H1 (cell line): ENCODE measurements around the gene TWF2. TPM values are rescaled to one million over a fixed set of nuclear protein-coding genes. Genes with fewer than 3 reads are reported as not detected.

ENCODE experiments used
- ASH2L ChIP-seq: fragments of 200-600, 300-600 bp; sonication (generic); IDR thresholded peaks from one replicate; pipeline ENCODE4 v1.7.1; 2017; ENCODE audit warnings: low read length
- ATF2 ChIP-seq: IDR thresholded peaks from 2 replicates; pipeline ENCODE4 v1.6.1; 2012; ENCODE audit warnings: low read length, inconsistent platforms
- BRCA1 ChIP-seq: IDR thresholded peaks from 2 replicates; pipeline ENCODE4 v1.6.1; 2012; ENCODE audit warnings: low read depth, low read length, improper control_type of control experiment
- CHD7 ChIP-seq: fragments of 300-600 bp; sonication (generic); IDR thresholded peaks from 2 replicates; pipeline ENCODE4 v1.7.1; 2012; ENCODE audit warnings: low read length, moderate library complexity, mild to moderate bottlenecking, inconsistent platforms; ENCODE audit not compliant: insufficient replicate concordance
- CREB1 ChIP-seq: IDR thresholded peaks from 2 replicates; pipeline ENCODE4 v1.6.1; 2012; ENCODE audit warnings: inconsistent platforms
- EGR1 ChIP-seq: IDR thresholded peaks from 2 replicates; pipeline ENCODE4 v1.6.1; 2011; ENCODE audit warnings: low read depth, low read length, borderline replicate concordance
- JUN ChIP-seq: IDR thresholded peaks from 2 replicates; pipeline ENCODE4 v1.6.1; 2011; ENCODE audit warnings: low read depth, mild to moderate bottlenecking, improper control_type of control experiment, low read length
- TAF7 ChIP-seq: optimal IDR thresholded peaks from 2 replicates; pipeline ENCODE3; 2011; ENCODE audit warnings: low read depth, mild to moderate bottlenecking, inconsistent platforms, low read length, moderate library complexity, borderline replicate concordance
- TBP ChIP-seq: IDR thresholded peaks from 2 replicates; pipeline ENCODE4 v1.6.1; 2011; ENCODE audit warnings: low read depth, low read length, improper control_type of control experiment
- YY1 ChIP-seq: IDR thresholded peaks from 2 replicates; pipeline ENCODE4 v1.6.1; 2011; ENCODE audit warnings: low read depth, mild to moderate bottlenecking, low read length
- polyA plus RNA-seq, 7 experiments: library from polyadenylated mRNA; depleted of rRNA in 3 of 7; stranded (reverse) in 5 of 7; unstranded in 2 of 7; fragments of >200 nt in 5 of 7; fragments of 200-250 nt in 2 of 7; gene quantifications; 1 replicate in 5 of 7; 2 replicates in 1 of 7; 4 replicates in 1 of 7; pipeline versions ENCODE4 v1.2.1 to v1.2.3, GENCODE V29; 2011 to 2013; ENCODE audit warnings: missing spikeins in 2 of 7, mixed read lengths in 2 of 7
- total RNA-seq: library from RNA; stranded (reverse); fragmentation: NEBNext Ultra II Directional; extraction: Animal tissue kit (Norgen Biotek cat#: 25700); gene quantifications from 2 replicates; pipeline ENCODE4 v1.2.1, GENCODE V29; 2021

Gene TWF2
- total and polyA plus RNA-seq, 2 of the 8 experiments (the other 6 are each of a cell fraction or from before 2014, with no cell fraction given): 65.2 to 90.4 TPM

DNA sequence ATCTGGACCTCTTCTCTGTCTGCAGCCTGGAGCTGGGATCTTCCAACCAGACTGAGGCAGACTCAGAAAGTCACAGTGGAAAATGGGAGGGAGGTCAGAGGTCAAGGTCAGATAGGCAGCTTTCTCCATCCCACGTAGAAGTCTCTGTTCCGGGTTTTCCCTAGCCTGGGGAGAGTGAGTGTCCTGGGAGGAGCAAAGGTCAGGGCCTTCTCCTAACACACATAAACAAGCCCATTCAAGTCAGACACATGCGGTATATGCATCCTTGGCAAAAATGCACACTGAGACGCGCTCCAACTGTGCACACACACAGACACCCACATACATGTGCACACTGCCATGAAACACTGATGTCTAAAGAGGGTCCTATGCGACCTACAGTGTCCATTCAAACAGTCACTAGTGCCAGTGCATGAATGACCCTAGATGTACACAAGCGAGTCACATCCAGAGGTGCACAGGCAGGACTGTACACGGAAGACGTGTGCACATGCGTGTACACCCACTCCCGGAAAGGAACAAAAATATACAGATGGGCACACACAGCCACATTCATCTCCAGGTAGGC is 681 bp downstream of the TWF2 start (continued):
- no peak for TF ChIP-seq CHD7
- TF ChIP-seq JUN: no peak
- 0 out of 2 replicates have a peak, but pooled peaks have one; percentile 10 for TF ChIP-seq EGR1
- no peak for TF ChIP-seq CREB1
- TF ChIP-seq ASH2L: peak; percentile 24
- TF ChIP-seq TAF7: no peak
- TF ChIP-seq YY1: no peak
- TF ChIP-seq BRCA1: no peak
- no peak for TF ChIP-seq ATF2
- no peak for TF ChIP-seq TBP
